NCI-H748 (cell line): ENCODE measurements around the gene TPO.
A peak's percentile ranks its signal among the peaks of the same experiment; 100 is the strongest.
"Not testable (repeated sequence)": the region's sequence is repeated elsewhere in the genome, so short reads cannot be mapped to it uniquely, and the experiment has no call there.

Experiments
- DNase-seq: peaks from one replicate; lab custom pipeline; 2025; ENCODE audit not compliant: unreplicated experiment; lab: John Stamatoyannopoulos, UW

Gene TPO

GRCh38 chr2:1577846-1578245, 164.6 kb downstream of the TPO start:
- DNase-seq: no peak

GRCh38 chr2:1581257-1581964, 168.1 kb downstream of the TPO start:
- DNase-seq: not testable (repeated sequence)

- DNase-seq: no peak
Measured at GRCh38 chr2:1581965-1582625, 168.8 kb downstream of the TPO start.

- DNase-seq: no peak
Measured at GRCh38 chr2:1582891-1583341, 169.7 kb downstream of the TPO start.

GRCh38 chr2:1584051-1584531, 170.8 kb downstream of the TPO start:
- DNase-seq: no peak

- peak; percentile 11 for DNase-seq
Measured at GRCh38 chr2:1584691-1585485, 171.6 kb downstream of the TPO start.

GRCh38 chr2:1585635-1586034, 172.4 kb downstream of the TPO start:
- no peak for DNase-seq

- DNase-seq: no peak
Measured at GRCh38 chr2:1586251-1586922, 173.1 kb downstream of the TPO start.

GRCh38 chr2:1586923-1587840, 173.9 kb downstream of the TPO start:
- DNase-seq: no peak

GRCh38 chr2:1588051-1588977, 175.1 kb downstream of the TPO start:
- no peak for DNase-seq

GRCh38 chr2:1588978-1589621, 175.8 kb downstream of the TPO start:
- DNase-seq: no peak

- no peak for DNase-seq
Measured at GRCh38 chr2:1590596-1591460, 177.6 kb downstream of the TPO start.

- DNase-seq: no peak
Measured at GRCh38 chr2:1591461-1591770, 178.2 kb downstream of the TPO start.
